ENCODE results near the gene PDZD8.

PDZD8 gene

DNA sequence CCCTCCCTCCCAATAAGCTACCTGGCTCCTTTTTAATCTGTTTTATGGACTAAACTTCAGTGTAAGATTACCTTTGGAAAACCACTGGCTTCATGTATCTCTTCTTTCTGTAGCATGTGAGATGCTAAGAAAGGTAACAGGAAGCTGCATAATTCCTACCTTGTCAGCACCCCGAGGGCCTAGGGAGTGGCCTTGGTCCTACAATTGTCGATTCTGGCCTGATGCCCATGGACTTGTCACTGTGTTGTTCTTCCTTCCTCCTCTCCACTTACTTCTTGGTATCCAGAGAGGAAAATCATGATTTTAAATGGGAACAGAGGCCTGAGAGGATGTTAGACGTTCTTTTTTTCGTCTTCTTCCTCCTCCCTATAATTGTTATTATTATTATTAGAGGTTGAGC lies 42.9 kb upstream of the PDZD8 start:
- TF ChIP-seq CTCF (IDR thresholded peaks at IDR 0.05; ENCODE audit: low read depth, low read length): no peak

GRCh38 chr10:117417196-117417595 lies 42.0 kb upstream of the PDZD8 start:
- no peak overlapping the region for H3K4me3 ChIP-seq (ENCODE audit: low read depth, low read length)
- no peak for TF ChIP-seq CTCF (IDR thresholded peaks at IDR 0.05; ENCODE audit: low read depth, low read length)

More for the DNA sequence above, 42.9 kb upstream of the PDZD8 start:
- H3K4me3 ChIP-seq (ENCODE audit: low read depth, low read length): no peak overlapping the region

GRCh38 chr10:117413928-117414618 lies 38.8 kb upstream of the PDZD8 start:
- TF ChIP-seq CTCF (IDR thresholded peaks at IDR 0.05; ENCODE audit: low read depth, low read length): no peak
- no peak overlapping the region for H3K4me3 ChIP-seq (ENCODE audit: low read depth, low read length)

DNA sequence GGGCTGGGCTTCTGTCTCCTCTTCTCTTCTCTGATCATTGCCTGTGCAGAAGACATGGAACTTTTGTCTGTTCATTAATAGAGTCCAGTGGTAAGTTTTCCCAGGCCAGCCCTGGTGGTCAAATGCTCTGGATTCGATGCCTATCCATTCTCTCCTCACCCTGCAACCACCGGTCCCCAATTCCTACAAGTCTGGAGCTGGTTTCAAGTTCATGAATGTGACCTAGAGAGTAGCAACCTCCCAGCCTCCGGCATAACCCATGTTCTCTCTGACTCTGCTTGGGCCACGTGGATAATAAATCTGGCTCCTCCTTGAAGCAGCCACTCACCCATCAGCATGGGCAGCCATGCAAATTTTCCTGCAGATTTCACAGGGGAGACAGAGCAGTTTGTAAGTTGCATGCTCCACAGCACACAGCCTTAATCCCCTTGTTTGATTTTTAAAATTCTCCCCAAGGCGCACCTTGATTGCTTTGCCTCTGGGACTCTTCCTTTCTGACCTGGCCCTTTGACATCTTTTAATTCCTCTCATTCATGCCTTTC lies 37.3 kb upstream of the PDZD8 start:
- TF ChIP-seq CTCF (IDR thresholded peaks at IDR 0.05; ENCODE audit: low read depth, low read length): no peak

DNA sequence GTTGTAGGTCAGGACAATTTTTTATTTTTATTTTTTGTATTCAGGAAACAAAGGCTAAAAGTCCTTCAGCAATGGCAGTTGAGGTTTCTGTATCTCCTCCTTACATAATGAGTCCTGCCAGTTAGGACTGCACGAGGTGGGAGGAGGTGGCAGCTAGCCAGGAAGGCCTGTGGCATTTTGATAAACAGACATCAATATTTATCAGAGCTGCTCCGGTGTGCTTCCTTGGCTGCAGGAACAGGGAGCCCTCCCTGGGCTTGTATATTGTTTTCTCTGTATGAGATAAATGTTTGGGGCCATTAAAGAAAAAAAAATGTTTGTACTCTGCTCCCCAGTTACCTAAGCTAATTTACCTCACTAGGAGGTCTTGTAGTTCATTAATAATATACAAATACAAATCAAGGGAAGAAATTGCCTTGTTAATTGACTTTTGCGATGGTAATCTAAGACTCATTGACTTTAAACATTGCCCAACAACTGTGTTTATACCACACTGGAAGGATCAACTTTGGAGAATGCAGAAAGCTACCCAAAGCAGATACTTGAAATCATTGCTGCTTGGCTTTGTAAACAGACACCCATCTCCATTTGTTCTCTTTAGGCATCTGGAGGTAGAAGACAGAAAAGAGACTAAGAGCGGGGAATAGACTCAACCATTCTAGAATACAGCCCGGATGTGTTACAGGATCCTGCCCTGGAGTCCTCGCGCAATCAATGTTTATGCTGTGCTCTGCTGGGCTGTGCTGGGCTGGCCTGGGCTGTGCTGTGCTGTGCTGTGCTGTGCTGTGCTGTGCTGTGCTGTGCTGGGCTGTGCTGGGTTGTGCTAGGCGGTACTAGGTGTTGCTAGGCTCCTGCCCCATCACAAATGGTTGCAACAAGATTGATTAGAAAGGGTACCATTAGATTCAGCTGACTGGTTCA lies 36.5 kb upstream of the PDZD8 start:
- no peak for TF ChIP-seq CTCF (IDR thresholded peaks at IDR 0.05; ENCODE audit: low read depth, low read length)

More for the DNA sequence above, 37.3 kb upstream of the PDZD8 start:
- no peak overlapping the region for H3K4me3 ChIP-seq (ENCODE audit: low read depth, low read length)

DNA sequence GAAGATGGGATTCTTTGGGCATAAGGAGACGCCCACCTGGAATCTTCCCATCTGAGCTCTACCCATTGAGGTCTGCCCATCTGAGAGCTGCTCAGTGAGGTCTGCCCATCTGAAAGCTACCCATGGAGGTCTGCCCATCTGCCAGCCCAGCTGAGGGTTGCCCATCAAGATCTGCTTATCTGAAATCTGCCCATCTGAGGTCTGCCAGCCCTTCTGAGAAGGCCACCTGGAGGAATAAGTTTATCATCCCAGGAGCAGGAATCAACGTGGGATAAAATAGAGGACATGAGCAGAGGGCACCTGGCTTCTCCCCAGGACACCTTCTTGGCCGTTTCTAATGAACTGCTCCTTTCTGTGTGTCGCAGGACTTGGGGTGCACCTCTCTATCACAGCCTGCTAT lies 35.3 kb upstream of the PDZD8 start:
- no peak for TF ChIP-seq CTCF (IDR thresholded peaks at IDR 0.05; ENCODE audit: low read depth, low read length)
- H3K4me3 ChIP-seq (ENCODE audit: low read depth, low read length): no peak overlapping the region

More for the DNA sequence above, 36.5 kb upstream of the PDZD8 start:
- no peak overlapping the region for H3K4me3 ChIP-seq (ENCODE audit: low read depth, low read length)
